HG02981 (cell line): Measurements from ENCODE around the gene RASA2.
"Not testable (repeated sequence)": the region's sequence is repeated elsewhere in the genome, so short reads cannot be mapped to it uniquely, and the experiment has no call there.

Source experiments
- ATAC-seq: cut with Tn5 transposase; IDR thresholded peaks from one replicate; pipeline ENCODE4 v1.9.1; 2021; ENCODE audit warnings: mild to moderate bottlenecking, moderate library complexity; ENCODE audit not compliant: unreplicated experiment

Gene RASA2

GRCh38 chr3:141532609-141533008 lies 45.8 kb downstream of the RASA2 start:
- ATAC-seq: no peak

DNA sequence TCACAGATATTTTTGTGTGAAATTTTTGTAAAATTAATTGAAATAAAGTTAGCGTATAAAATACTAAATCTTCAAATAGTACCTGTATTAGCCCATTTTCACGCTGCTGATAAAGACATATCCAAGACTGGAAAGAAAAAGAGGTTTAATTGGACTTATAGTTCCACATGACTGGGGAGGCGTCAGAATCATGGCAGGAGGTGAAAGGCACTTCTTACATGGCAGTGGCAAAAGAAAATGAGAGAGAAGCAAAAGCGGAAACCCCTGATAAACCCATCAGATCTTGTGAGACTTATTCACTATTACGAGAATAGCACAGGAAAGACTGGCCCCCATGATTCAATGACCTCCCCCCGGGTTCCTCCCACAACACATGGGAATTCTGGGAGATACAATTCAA lies 49.2 kb downstream of the RASA2 start:
- not testable (repeated sequence) for ATAC-seq

DNA sequence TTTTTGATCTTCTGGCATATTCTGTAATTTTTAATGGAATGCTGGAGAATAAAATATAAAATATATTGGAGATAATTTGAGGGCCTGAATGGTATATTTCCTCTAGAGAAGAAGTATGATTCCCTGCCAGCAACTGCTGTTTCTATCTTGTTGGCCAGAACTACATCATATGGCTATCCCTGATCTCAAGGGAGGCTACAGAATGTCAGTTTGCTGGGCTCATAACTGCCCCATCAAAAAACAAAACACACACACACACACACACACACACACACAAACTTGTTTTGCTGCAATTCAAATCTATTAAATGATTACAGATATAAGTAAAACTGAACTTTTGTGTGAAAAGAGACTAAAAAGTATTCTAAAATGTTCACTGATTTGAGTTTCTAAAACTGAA lies 51.0 kb downstream of the RASA2 start:
- no peak for ATAC-seq

DNA sequence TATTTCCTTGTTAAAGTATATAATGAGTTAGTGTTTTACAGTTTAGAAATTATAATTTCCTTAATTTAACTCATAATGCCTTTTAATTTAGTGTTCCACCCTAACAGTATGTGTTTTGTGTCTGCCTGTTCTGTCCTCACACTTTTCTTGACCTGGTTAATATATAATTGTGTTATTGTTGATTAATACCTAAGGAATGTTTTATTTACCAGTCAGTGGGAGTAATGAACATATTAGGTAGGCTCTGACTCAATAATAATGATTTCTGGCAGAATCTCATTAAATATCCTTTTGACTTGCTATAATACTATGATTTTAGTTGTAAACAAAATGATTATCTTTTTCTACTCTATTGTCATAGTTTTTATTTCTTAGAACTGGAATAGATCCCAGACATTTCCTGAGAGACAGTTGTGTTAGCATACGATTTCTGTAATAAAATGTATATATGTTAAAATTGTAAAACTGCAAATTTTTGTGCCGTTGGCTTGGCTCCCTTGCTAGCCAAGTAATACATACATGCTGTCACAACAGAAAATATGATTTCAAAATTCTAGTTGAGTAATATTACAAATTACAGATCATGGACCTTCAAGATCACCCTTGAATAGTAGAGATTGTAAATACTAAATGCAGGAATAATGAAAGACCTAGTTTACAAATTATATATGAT lies 51.9 kb downstream of the RASA2 start:
- no peak for ATAC-seq

- ATAC-seq: no peak
These were observed 52.8 kb downstream of the RASA2 start for GRCh38 chr3:141539431-141540187.

- no peak for ATAC-seq
These were observed 53.7 kb downstream of the RASA2 start for GRCh38 chr3:141540531-141540930.

DNA sequence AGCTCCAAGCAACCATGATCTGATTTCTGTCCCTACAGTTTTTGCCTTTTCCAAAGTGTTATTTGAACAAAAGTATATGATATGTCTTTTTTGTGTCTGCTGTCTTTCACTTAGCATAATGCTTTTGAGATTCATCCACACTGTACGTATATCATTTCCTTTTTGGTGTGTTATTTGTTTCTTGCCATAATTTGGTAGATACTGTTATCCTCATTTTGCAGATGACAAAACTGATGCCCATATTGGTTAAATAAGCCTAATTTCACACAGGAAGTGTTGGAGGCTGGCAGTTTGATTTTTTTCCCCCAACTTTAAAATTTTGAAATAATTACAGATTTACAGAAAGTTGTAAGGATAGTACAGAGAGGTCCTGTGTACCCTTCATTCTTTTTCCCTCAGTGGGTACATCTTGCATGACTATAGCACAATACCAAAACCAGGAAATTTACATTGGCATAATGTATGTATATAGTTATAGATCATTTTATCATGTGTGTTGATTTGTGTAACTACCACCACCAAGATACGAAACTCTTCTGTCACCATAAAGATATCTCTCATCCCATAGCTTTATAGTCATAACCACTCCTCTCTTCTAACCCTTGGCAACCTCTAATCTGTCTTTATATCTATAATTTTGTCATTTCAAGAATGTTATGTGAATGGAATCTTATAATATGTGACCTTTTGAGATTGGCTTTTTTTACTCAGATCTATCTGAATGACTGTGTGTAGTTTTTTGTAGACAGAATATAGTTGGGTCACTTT lies 55.6 kb downstream of the RASA2 start:
- no peak for ATAC-seq

GRCh38 chr3:141542989-141543388 lies 56.2 kb downstream of the RASA2 start:
- ATAC-seq: no peak

DNA sequence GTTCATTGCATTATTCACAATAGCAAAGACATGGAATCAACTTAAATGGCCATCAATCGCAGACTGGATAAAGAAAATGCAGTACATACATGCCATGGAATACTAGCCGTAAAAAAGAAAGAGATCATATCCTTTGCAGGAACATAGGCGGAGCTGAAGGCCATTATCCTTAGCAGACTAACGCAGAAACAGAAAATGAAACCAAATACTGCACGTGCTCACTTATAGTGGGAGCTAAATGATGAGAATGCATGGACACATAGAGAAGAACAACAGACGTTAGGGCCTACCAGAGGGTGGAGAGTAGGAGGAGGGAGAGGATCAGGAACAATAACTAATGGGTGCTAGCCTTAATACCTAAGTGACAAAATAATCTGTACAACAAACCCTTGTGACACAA lies 57.9 kb downstream of the RASA2 start:
- ATAC-seq: no peak

DNA sequence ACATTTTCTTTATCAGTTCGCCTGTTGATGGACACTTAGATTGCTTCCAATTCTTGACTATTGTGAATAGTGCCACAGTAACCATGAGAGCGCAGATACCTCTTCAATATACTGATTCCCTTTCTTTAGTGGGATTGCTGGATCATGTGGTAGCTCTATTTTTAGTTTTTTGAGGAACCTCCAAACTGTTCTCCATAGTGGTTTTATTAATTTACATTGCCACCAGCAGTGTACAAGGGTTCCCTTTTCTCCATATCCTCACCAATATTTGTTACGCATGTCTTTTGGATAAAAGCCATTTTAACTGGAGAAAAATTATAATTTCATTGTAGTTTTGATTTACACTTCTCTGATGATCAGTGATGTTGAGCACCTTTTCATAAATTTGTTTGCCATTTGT lies 59.3 kb downstream of the RASA2 start:
- ATAC-seq: no peak

DNA sequence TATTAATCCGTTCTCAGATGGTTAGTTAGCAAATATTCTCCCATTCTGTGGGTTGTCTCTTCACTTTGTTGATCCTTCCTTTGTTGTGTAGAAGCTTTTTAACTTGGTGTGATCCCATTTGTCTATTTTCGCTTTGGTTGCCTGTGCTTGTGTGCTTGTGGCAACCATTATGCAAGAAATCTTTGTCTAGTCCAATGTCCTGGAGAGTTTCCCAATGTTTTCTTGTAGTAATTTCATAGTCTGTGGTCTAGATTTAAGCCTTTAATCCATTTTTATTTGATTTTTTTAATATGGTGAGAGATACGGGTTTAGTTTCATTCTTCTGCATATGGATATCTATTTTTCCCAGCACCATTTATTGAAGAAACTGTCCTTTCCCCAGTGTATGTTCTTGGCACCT lies 59.8 kb downstream of the RASA2 start:
- ATAC-seq: no peak

DNA sequence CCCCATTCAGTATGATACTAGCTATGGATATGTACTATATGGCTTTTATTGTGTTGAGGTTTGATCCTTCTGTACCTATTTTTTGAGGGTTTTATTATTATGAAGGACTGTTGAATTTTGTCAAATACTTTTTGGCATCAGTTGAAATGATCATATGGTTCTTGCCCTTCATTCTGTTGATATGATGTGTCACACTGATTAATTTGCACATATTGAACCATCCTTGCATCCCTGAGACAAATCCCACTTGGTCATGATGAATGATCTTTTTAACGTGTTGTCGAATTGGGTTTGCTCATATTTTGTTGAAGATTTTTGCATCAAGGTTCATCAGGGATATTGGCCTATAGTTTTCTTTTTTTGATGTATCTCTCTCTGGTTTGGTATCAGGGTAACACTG lies 61.0 kb downstream of the RASA2 start:
- no peak for ATAC-seq

GRCh38 chr3:141550926-141551665 lies 64.3 kb downstream of the RASA2 start:
- ATAC-seq: no peak

- ATAC-seq: no peak
These were observed 65.7 kb downstream of the RASA2 start for GRCh38 chr3:141552440-141552991.

GRCh38 chr3:141553055-141553454 lies 66.2 kb downstream of the RASA2 start:
- ATAC-seq: no peak

GRCh38 chr3:141556034-141556433 lies 69.2 kb downstream of the RASA2 start:
- no peak for ATAC-seq

- no peak for ATAC-seq
These were observed 71.3 kb downstream of the RASA2 start for GRCh38 chr3:141557961-141558706.

DNA sequence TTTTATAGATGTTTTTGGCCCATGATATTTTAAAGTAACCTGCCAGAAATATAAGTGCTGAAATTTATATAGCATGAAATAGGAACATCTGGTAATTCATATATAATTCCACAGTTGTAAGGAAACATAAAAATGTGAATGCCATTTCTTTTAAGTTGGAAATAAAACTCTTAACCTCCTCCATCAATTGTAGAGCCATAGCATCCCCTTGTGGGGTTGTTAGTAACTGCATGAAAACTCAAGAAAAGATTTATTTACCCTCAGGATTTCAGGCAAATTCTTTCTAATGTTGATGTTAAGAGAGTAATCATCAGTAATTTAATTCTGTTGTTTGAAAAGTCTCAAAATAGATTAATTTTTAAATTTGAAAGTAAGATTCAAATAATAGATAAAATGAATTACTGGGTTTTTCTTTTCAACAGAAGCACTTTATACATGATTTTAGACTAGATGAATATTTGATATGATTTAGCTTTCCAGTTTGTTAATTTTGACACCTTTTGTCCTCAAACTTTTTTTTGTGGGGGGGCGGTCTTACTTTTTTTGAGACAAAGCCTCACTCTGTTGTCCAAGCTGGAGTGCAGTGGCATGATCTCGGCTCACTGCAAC lies 74.7 kb downstream of the RASA2 start:
- no peak for ATAC-seq

DNA sequence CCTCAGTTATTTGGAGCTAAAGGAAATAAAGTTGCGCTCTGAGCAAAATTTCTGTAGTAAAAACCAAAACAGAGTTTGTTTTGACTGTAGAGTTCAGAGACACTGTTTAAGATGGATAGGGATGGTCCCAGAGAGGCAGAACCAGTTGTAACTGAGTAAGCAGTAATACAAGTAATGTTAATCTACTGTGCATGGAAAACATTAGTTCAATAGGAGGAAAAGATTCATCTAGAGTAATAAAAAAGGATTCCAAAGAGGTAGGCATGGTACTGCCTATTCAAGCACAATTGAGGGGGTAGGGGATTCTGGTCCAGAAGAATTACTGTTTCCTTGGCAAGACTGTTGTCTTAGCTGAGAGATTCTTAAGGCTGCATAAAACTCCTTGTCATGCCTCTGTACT lies 77.4 kb downstream of the RASA2 start:
- no peak for ATAC-seq

DNA sequence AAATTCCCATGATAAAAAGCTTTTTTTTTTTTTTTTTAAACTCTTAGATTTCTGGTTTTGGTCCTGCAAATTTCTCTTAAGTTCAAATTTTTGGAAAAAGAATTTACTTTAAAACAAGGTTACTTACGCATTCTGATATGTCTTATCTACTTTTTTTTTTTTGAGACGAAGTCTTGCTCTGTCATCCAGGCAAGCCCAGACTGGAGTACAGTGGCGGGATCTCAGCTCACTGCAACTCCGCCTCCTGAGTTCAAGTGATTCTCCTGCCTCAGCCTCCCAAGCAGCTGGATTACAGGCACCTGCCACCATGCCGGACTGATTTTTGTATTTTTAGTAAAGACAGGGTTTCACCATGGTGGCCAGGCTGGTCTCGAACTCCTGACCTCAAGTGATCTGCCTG lies 83.2 kb downstream of the RASA2 start:
- no peak for ATAC-seq
